Subcutaneous adipose tissue (tissue), 4 donors: Measurements from ENCODE around the gene CNNM3. TPM values are rescaled to one million over a fixed set of nuclear protein-coding genes. Genes with fewer than 3 reads are reported as not detected.

ENCODE experiments used
- total RNA-seq, 4 donors: library from RNA; depleted of rRNA; stranded (reverse); fragments of >200 nt; gene quantifications; one replicate each; pipeline ENCODE4 v1.1.0, GENCODE V29; 2016
- TF ChIP-seq, protein P1 (sequence below): fragments of 450-650 bp; IDR thresholded peaks from one replicate; pipeline ENCODE4 v1.5.1; 2016; ENCODE audit warnings: low read depth, mild to moderate bottlenecking, control low read depth, antibody characterized with exemption, moderate library complexity

The CNNM3 gene
- total RNA-seq, result 10 to 100 TPM in 1 of 4 donors, 1 to 10 TPM in 3; 4.4 to 21.1 (median 8.5) TPM

DNA sequence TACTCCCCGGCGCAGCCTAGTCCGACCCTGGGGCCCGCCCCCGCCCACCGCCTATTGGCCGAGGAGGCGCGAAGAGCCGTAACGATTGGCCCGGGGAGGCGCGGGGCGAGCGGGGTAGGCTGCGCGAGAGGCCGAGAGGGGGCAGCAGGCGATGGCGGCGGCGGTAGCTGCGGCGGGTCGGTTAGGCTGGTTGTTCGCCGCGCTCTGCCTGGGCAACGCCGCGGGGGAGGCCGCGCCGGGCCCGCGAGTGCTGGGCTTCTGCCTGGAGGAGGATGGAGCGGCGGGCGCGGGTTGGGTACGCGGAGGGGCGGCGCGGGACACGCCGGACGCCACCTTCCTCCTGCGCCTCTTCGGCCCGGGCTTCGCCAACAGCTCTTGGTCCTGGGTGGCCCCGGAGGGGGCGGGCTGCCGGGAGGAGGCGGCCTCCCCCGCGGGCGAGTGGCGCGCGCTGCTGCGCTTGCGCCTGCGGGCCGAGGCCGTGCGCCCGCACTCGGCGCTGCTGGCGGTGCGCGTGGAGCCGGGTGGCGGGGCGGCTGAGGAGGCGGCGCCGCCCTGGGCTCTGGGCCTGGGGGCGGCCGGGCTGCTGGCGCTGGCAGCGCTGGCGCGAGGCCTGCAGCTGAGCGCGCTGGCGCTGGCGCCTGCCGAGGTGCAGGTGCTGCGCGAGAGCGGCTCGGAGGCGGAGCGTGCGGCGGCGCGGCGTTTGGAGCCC is at the start of gene CNNM3:
Gene CNNM3, plus strand, starts transcription at position 142 of the 709 bp plus-strand sequence. Its CDS starts 10 bp downstream, at position 152.
- TF ChIP-seq, protein P1, sequence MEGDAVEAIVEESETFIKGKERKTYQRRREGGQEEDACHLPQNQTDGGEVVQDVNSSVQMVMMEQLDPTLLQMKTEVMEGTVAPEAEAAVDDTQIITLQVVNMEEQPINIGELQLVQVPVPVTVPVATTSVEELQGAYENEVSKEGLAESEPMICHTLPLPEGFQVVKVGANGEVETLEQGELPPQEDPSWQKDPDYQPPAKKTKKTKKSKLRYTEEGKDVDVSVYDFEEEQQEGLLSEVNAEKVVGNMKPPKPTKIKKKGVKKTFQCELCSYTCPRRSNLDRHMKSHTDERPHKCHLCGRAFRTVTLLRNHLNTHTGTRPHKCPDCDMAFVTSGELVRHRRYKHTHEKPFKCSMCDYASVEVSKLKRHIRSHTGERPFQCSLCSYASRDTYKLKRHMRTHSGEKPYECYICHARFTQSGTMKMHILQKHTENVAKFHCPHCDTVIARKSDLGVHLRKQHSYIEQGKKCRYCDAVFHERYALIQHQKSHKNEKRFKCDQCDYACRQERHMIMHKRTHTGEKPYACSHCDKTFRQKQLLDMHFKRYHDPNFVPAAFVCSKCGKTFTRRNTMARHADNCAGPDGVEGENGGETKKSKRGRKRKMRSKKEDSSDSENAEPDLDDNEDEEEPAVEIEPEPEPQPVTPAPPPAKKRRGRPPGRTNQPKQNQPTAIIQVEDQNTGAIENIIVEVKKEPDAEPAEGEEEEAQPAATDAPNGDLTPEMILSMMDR, result no peak

DNA sequence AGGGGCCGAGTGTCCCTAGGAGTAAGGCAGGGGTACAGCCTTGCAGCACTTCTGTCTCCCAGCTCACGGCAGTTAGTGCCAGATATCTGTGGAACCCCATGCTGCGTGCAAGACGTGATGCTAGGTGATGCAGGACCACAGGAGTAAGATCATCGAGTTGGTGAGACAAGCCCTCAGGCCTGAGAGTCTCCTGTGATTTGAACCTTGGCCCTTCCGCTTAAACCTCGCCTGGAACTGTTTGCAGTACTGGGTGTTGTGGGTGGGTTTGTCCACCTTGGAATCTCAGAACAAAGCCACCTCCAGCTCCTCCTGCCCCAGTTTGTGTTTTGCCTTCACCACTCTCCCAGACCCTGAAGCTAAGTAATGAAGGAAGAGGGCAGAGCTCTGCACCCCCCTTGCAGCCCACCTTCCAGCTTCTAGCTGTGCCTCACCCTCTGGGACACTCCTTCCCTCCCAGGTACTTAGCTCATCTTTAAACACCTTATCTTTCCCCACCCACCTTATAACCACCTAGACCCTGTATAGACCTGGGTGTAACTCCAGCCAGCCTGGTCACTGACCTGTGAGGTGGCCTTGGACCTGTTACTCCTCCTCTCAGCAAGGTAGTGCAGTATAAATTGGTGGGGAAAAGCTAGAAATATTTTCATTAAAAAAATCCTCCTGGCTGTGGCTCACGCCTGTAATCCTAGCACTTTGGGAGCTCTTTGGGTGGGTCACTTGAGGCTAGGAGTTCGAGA is 48.8 kb upstream of the CNNM3 start:
- TF ChIP-seq, protein P1, result no peak

GRCh38 chr2:96768083-96768561 is 47.9 kb upstream of the CNNM3 start:
- TF ChIP-seq, protein P1, result no peak

GRCh38 chr2:96769814-96770213 is 46.3 kb upstream of the CNNM3 start:
- TF ChIP-seq, protein P1, result no peak

- TF ChIP-seq, protein P1, result no peak
These were observed 45.4 kb upstream of the CNNM3 start for GRCh38 chr2:96770442-96771202.

DNA sequence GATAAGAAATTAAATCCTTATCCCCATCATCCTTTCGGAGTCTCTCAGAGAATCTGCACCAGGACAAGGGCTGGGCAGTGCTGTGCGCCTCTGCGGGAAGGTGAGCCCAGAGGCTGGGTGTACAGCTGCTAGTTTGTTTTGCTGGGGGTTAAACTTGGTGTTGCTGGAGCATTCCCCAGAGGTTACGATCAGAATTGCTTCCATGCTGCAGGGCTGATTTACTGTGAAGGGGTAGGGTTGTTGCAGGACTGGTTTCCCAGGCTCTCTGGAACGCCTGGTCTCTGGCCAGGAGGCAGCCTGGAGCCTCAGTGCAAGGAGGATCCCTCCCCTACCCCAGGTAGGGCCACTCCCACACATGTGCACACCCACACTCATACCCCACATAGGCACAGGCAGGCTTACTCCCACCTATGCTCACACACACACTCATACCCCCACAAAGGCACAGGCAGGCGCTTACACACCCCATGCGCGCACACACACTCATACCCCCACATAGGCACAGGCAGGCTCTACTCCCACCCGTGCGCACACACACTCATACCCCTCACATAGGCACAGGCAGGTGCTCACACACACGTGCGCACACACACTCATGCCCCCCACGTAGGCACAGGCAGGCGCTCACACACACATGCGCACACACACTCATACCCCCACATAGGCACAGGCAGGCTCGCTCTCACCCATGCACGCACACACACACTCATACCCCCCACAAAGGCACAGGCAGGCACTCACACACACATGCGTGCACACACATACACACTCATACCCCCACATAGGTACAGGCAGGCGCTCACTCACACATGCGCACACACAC is 44.1 kb upstream of the CNNM3 start:
- TF ChIP-seq, protein P1, result no peak
